ENCODE data around the gene GRPEL1. TPM values are rescaled to one million over a fixed set of nuclear protein-coding genes. Genes with fewer than 3 reads are reported as not detected.

Gene GRPEL1
- total and polyA plus RNA-seq, 8 donors: 11.4 to 53.6 (median 25.5) TPM; not detected in 1

- Histone ChIP-seq H3K9me3 (no peaks in the 10 kb centered on the region), H3K27me3 (no peaks in the 10 kb centered on the region), H3K27ac (peak overlapping the region; percentile 86 to 92 (median 89)), H3K4me3 (peak overlapping the region; percentile 51 to 65 (median 60)), H3K36me3 (no peaks in the 10 kb centered on the region), H3K4me1 (peaks cover 15 to 38% (median 28%) of the 10 kb centered on the region in 4 donors)
- peak in 5 of 7 experiments; percentile 45 to 72 (median 65) for TF ChIP-seq CTCF (IDR thresholded peaks at IDR 0.05)
- TF ChIP-seq POLR2A (IDR thresholded peaks at IDR 0.05): no peak
- peak in 1 of 3 donors; percentile 11 for TF ChIP-seq POLR2AphosphoS5 (IDR thresholded peaks at IDR 0.05)
- peak; percentile 76 to 91 for DNase-seq
- 19 to 23% (median 20%) methylated on average over 13 to 24 of the region's 24 CpGs for WGBS, 5 donors
- intact Hi-C loops (cut with DNase I; ENCODE audit: low total_unique reads): no loop called here
Observed at GRCh38 chr4:7101692-7102515, 34.0 kb upstream of the GRPEL1 start.

GRCh38 chr4:7096236-7096635 lies 28.4 kb upstream of the GRPEL1 start:
- H3K4me1 ChIP-seq: peaks cover 0 to 2% (median under 1%) of the 10 kb centered on the region in 4 donors
- no peaks in the 10 kb centered on the region for H3K27me3 ChIP-seq
- no peak overlapping the region for H3K4me3 ChIP-seq
- 85 to 96% (median 87%) methylated on average over 7 of the region's 7 CpGs for WGBS, 5 donors
- intact Hi-C loops (cut with DNase I; ENCODE audit: low total_unique reads): no loop called here
- H3K9me3 ChIP-seq: no peaks in the 10 kb centered on the region
- no peaks in the 10 kb centered on the region for H3K36me3 ChIP-seq
- TF ChIP-seq POLR2AphosphoS5 (IDR thresholded peaks at IDR 0.05) (no peak), CTCF (IDR thresholded peaks at IDR 0.05) (no peak), POLR2A (IDR thresholded peaks at IDR 0.05) (no peak), EP300 (IDR thresholded peaks at IDR 0.05) (no peak)
- DNase-seq: no peak
- H3K27ac ChIP-seq: no peak overlapping the region

- no peaks in the 10 kb centered on the region for H3K9me3 ChIP-seq
- H3K4me1 ChIP-seq: no peaks in the 10 kb centered on the region
- no peak overlapping the region for H3K4me3 ChIP-seq
- TF ChIP-seq CTCF (IDR thresholded peaks at IDR 0.05): no peak
- TF ChIP-seq EP300 (IDR thresholded peaks at IDR 0.05): no peak
- no peak overlapping the region for H3K27ac ChIP-seq
- no peaks in the 10 kb centered on the region for H3K36me3 ChIP-seq
- DNase-seq: no peak
- 80 to 90% (median 88%) methylated on average over 11 to 16 of the region's 16 CpGs for WGBS, 5 donors
- intact Hi-C loops (cut with DNase I; ENCODE audit: low total_unique reads): no loop called here
- no peaks in the 10 kb centered on the region for H3K27me3 ChIP-seq
Observed at GRCh38 chr4:7095611-7096155, 27.8 kb upstream of the GRPEL1 start.

GRCh38 chr4:7094916-7095315 lies 27.1 kb upstream of the GRPEL1 start:
- Histone ChIP-seq H3K36me3 (no peaks in the 10 kb centered on the region), H3K4me1 (peaks cover 1 to 3% (median 2%) of the 10 kb centered on the region in 4 donors), H3K27me3 (no peaks in the 10 kb centered on the region), H3K4me3 (no peak overlapping the region), H3K27ac (no peak overlapping the region), H3K9me3 (no peaks in the 10 kb centered on the region)
- intact Hi-C loops (cut with DNase I; ENCODE audit: low total_unique reads): no loop called here
- no peak for DNase-seq
- TF ChIP-seq POLR2AphosphoS5 (IDR thresholded peaks at IDR 0.05) (no peak), EP300 (IDR thresholded peaks at IDR 0.05) (no peak), CTCF (IDR thresholded peaks at IDR 0.05) (no peak), POLR2A (IDR thresholded peaks at IDR 0.05) (no peak)
- 80 to 90% (median 83%) methylated on average over 10 of the region's 10 CpGs for WGBS, 5 donors
